ENCODE measurements around the gene SPAG16. TPM values are rescaled to one million over a fixed set of nuclear protein-coding genes. Genes with fewer than 3 reads are reported as not detected.

SPAG16 gene
- total RNA-seq, 1 donor from 2014 or later = 16.7 TPM

DNA sequence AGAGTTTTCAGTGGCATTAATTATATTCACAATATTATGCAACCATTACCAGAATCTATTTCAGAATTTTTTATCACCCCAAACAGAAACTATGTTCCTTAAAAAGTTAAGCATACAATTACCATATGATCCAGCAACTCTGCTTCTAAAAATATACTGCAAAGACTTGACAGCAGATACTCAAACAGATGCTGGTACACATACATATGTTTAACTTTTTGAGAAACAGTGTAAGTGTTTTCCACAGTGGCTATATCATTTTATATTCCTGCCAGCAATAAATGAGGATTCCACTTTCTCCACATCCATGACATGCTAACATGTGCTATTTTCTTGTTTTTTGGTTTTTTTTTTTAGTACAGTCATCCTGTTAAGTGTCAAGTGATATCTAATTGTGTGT, 687.3 kb downstream of the SPAG16 start:
- H3K36me3 Mint-ChIP-seq (ENCODE audit: low read depth, unreplicated experiment) = no peaks in the 10 kb centered on the region
- no peak overlapping the region for H3K27ac ChIP-seq (ENCODE audit: low read depth, low read length)
- no peaks in the 10 kb centered on the region for H3K4me1 ChIP-seq (ENCODE audit: insufficient read depth, low read length)
- no peaks in the 10 kb centered on the region for H3K9me3 ChIP-seq (ENCODE audit: insufficient read depth, low read depth, low read length)
- FAIRE-seq (no peak), DNase-seq (ENCODE audit: low read depth) (no peak)
- H3K27ac Mint-ChIP-seq (ENCODE audit: unreplicated experiment) = no peak overlapping the region
- H4K20me1 ChIP-seq (ENCODE audit: insufficient read depth, low read length) = no peaks in the 10 kb centered on the region
- no peak overlapping the region for H3K4me3 ChIP-seq (ENCODE audit: insufficient read depth, low read depth, low read length)
- H3K4me3 Mint-ChIP-seq (ENCODE audit: unreplicated experiment) = no peak overlapping the region
- H3K9ac ChIP-seq (ENCODE audit: low read length) = no peak overlapping the region
- H3K4me1 Mint-ChIP-seq (ENCODE audit: low read depth, unreplicated experiment) = no peaks in the 10 kb centered on the region
- no peaks in the 10 kb centered on the region for H3K27me3 Mint-ChIP-seq (ENCODE audit: low read depth, unreplicated experiment)
- H2AFZ ChIP-seq (ENCODE audit: low read depth, low read length) = no peak overlapping the region
- H3K4me2 ChIP-seq (ENCODE audit: low read length) = no peak overlapping the region
- TF ChIP-seq EZH2 (IDR thresholded peaks at IDR 0.05; ENCODE audit: insufficient read depth, low read length) = no peak
- TF ChIP-seq, protein P1, sequence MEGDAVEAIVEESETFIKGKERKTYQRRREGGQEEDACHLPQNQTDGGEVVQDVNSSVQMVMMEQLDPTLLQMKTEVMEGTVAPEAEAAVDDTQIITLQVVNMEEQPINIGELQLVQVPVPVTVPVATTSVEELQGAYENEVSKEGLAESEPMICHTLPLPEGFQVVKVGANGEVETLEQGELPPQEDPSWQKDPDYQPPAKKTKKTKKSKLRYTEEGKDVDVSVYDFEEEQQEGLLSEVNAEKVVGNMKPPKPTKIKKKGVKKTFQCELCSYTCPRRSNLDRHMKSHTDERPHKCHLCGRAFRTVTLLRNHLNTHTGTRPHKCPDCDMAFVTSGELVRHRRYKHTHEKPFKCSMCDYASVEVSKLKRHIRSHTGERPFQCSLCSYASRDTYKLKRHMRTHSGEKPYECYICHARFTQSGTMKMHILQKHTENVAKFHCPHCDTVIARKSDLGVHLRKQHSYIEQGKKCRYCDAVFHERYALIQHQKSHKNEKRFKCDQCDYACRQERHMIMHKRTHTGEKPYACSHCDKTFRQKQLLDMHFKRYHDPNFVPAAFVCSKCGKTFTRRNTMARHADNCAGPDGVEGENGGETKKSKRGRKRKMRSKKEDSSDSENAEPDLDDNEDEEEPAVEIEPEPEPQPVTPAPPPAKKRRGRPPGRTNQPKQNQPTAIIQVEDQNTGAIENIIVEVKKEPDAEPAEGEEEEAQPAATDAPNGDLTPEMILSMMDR (IDR thresholded peaks at IDR 0.05; ENCODE audit: insufficient read depth, low read depth, low read length) = no peak
- H3K9me3 Mint-ChIP-seq (ENCODE audit: unreplicated experiment) = no peaks in the 10 kb centered on the region
- no peaks in the 10 kb centered on the region for H3K79me2 ChIP-seq (ENCODE audit: insufficient read depth, low read length)
- no peaks in the 10 kb centered on the region for H3K27me3 ChIP-seq (ENCODE audit: insufficient read depth, low read length)
- no peaks in the 10 kb centered on the region for H3K36me3 ChIP-seq (ENCODE audit: insufficient read depth, low read length)

DNA sequence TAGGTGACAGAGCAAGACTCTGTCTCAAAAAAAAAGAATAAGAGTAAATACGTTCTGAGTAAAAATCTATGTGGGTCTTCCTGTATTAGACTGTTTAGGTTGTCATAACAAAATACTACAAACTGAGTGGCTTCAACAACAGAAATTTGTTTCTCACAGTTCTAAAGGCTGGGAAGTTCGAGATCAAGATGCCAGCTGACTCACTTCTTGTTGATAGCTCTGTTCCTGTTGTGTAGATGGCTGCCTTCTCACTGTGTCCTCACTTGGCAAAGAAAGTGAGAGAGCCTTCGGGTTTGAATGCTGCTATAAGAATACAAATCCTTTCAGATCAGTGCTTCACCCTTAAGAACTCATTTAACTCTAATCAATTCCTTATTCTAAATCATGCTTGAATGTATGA, 696.6 kb downstream of the SPAG16 start:
- DNase-seq (ENCODE audit: low read depth) (no peak), FAIRE-seq (no peak)
- no peaks in the 10 kb centered on the region for H3K9me3 ChIP-seq (ENCODE audit: insufficient read depth, low read depth, low read length)
- Mint-ChIP-seq H3K4me3 (ENCODE audit: unreplicated experiment) (no peak overlapping the region), H3K27ac (ENCODE audit: unreplicated experiment) (no peak overlapping the region), H3K36me3 (ENCODE audit: low read depth, unreplicated experiment) (no peaks in the 10 kb centered on the region), H3K9me3 (ENCODE audit: unreplicated experiment) (no peaks in the 10 kb centered on the region), H3K4me1 (ENCODE audit: low read depth, unreplicated experiment) (no peaks in the 10 kb centered on the region), H3K27me3 (ENCODE audit: low read depth, unreplicated experiment) (no peaks in the 10 kb centered on the region)
- H3K27me3 ChIP-seq (ENCODE audit: insufficient read depth, low read length) = no peaks in the 10 kb centered on the region
- no peak overlapping the region for H3K4me2 ChIP-seq (ENCODE audit: low read length)
- H3K36me3 ChIP-seq (ENCODE audit: insufficient read depth, low read length) = no peaks in the 10 kb centered on the region
- no peak overlapping the region for H2AFZ ChIP-seq (ENCODE audit: low read depth, low read length)
- no peak overlapping the region for H3K4me3 ChIP-seq (ENCODE audit: insufficient read depth, low read depth, low read length)
- no peaks in the 10 kb centered on the region for H3K79me2 ChIP-seq (ENCODE audit: insufficient read depth, low read length)
- TF ChIP-seq, protein P1 (IDR thresholded peaks at IDR 0.05; ENCODE audit: insufficient read depth, low read depth, low read length) = no peak
- no peak for TF ChIP-seq EZH2 (IDR thresholded peaks at IDR 0.05; ENCODE audit: insufficient read depth, low read length)
- H3K9ac ChIP-seq (ENCODE audit: low read length) = no peak overlapping the region
- no peaks in the 10 kb centered on the region for H3K4me1 ChIP-seq (ENCODE audit: insufficient read depth, low read length)
- no peak overlapping the region for H3K27ac ChIP-seq (ENCODE audit: low read depth, low read length)
- no peaks in the 10 kb centered on the region for H4K20me1 ChIP-seq (ENCODE audit: insufficient read depth, low read length)

DNA sequence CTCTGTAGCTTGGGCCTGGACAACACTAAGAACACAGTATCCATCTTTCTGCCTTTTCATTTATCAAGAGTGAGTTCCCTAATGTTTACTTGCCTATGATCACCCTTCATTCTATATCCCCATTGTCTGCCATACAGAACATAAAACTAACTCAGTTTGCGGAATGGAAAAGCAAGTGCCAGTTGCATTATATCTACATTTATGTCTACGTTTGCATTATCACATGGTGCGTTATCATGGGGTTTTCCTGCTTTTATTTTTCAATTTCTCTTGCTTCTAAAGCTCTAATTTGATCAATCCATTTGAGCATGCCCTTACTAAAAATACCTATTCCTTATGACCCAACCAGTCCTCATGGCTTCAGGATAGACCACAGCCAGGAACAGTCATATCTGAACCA, 704.9 kb downstream of the SPAG16 start:
- H3K27me3 ChIP-seq (ENCODE audit: insufficient read depth, low read length) = no peaks in the 10 kb centered on the region
- H3K4me1 ChIP-seq (ENCODE audit: insufficient read depth, low read length) = no peaks in the 10 kb centered on the region
- H3K4me3 ChIP-seq (ENCODE audit: insufficient read depth, low read depth, low read length) = no peak overlapping the region
- no peak overlapping the region for H3K4me2 ChIP-seq (ENCODE audit: low read length)
- H4K20me1 ChIP-seq (ENCODE audit: insufficient read depth, low read length) = no peaks in the 10 kb centered on the region
- no peaks in the 10 kb centered on the region for H3K9me3 Mint-ChIP-seq (ENCODE audit: unreplicated experiment)
- no peak overlapping the region for H3K27ac ChIP-seq (ENCODE audit: low read depth, low read length)
- no peaks in the 10 kb centered on the region for H3K36me3 Mint-ChIP-seq (ENCODE audit: low read depth, unreplicated experiment)
- FAIRE-seq (no peak), DNase-seq (ENCODE audit: low read depth) (no peak)
- no peak overlapping the region for H2AFZ ChIP-seq (ENCODE audit: low read depth, low read length)
- no peak for TF ChIP-seq EZH2 (IDR thresholded peaks at IDR 0.05; ENCODE audit: insufficient read depth, low read length)
- TF ChIP-seq, protein P1 (IDR thresholded peaks at IDR 0.05; ENCODE audit: insufficient read depth, low read depth, low read length) = no peak
- no peaks in the 10 kb centered on the region for H3K79me2 ChIP-seq (ENCODE audit: insufficient read depth, low read length)
- H3K36me3 ChIP-seq (ENCODE audit: insufficient read depth, low read length) = no peaks in the 10 kb centered on the region
- H3K9ac ChIP-seq (ENCODE audit: low read length) = no peak overlapping the region
- H3K9me3 ChIP-seq (ENCODE audit: insufficient read depth, low read depth, low read length) = no peaks in the 10 kb centered on the region
- no peak overlapping the region for H3K4me3 Mint-ChIP-seq (ENCODE audit: unreplicated experiment)
- no peak overlapping the region for H3K27ac Mint-ChIP-seq (ENCODE audit: unreplicated experiment)
- H3K27me3 Mint-ChIP-seq (ENCODE audit: low read depth, unreplicated experiment) = no peaks in the 10 kb centered on the region
- no peaks in the 10 kb centered on the region for H3K4me1 Mint-ChIP-seq (ENCODE audit: low read depth, unreplicated experiment)

All from astrocyte (in vitro differentiated cells and primary cell).